ENCODE measurements around the gene FAM131B.

FAM131B gene

DNA sequence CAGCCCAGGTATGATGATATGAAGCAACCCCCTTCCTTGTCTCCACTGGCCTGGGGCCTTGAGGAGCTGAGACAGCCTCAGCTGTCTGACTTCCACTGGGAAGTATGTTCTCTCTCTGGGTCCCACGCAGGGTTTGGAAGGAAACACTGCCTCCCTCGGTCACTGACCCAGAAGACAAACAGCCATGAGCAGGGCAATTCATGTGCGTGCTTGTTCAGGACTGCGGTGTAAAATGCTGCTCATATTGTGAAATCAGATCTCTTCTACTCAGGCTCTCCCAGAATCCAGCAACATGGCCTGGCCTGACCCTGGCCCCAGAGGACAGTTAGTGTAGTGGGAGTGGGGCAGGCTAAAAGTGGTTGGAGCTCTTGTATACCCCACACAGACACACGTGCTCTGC, 43.9 kb downstream of the FAM131B start:
- no peak for TF ChIP-seq SNAI2 (CRISPR knock-in tag; IDR thresholded peaks at IDR 0.05)
- TF ChIP-seq ZNF565 (CRISPR knock-in tag; conservative IDR thresholded peaks at IDR 0.05; ENCODE audit: low read depth), result no peak
- TF ChIP-seq RARB (CRISPR knock-in tag; IDR thresholded peaks at IDR 0.05), result no peak
- no peak for TF ChIP-seq GLIS3 (CRISPR knock-in tag; IDR thresholded peaks at IDR 0.05)
- no peak for TF ChIP-seq BACH2 (CRISPR knock-in tag; IDR thresholded peaks at IDR 0.05; ENCODE audit: borderline replicate concordance)
- TF ChIP-seq CSDC2 (CRISPR knock-in tag; IDR thresholded peaks at IDR 0.05), result no peak
- no peak for TF ChIP-seq PPARA (CRISPR knock-in tag; IDR thresholded peaks at IDR 0.05; ENCODE audit: borderline replicate concordance)
- TF ChIP-seq ESRRG (CRISPR knock-in tag; IDR thresholded peaks at IDR 0.05), result no peak
- TF ChIP-seq, protein P1, sequence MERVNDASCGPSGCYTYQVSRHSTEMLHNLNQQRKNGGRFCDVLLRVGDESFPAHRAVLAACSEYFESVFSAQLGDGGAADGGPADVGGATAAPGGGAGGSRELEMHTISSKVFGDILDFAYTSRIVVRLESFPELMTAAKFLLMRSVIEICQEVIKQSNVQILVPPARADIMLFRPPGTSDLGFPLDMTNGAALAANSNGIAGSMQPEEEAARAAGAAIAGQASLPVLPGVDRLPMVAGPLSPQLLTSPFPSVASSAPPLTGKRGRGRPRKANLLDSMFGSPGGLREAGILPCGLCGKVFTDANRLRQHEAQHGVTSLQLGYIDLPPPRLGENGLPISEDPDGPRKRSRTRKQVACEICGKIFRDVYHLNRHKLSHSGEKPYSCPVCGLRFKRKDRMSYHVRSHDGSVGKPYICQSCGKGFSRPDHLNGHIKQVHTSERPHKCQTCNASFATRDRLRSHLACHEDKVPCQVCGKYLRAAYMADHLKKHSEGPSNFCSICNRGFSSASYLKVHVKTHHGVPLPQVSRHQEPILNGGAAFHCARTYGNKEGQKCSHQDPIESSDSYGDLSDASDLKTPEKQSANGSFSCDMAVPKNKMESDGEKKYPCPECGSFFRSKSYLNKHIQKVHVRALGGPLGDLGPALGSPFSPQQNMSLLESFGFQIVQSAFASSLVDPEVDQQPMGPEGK (CRISPR knock-in tag; IDR thresholded peaks at IDR 0.05; ENCODE audit: borderline replicate concordance), result no peak
- no peak for TF ChIP-seq ISL1 (CRISPR knock-in tag; IDR thresholded peaks at IDR 0.05)
- TF ChIP-seq, protein P2, sequence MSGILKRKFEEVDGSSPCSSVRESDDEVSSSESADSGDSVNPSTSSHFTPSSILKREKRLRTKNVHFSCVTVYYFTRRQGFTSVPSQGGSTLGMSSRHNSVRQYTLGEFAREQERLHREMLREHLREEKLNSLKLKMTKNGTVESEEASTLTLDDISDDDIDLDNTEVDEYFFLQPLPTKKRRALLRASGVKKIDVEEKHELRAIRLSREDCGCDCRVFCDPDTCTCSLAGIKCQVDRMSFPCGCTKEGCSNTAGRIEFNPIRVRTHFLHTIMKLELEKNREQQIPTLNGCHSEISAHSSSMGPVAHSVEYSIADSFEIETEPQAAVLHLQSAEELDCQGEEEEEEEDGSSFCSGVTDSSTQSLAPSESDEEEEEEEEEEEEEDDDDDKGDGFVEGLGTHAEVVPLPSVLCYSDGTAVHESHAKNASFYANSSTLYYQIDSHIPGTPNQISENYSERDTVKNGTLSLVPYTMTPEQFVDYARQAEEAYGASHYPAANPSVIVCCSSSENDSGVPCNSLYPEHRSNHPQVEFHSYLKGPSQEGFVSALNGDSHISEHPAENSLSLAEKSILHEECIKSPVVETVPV (CRISPR knock-in tag; IDR thresholded peaks at IDR 0.05), result no peak
- no peak for TF ChIP-seq ZC3H10 (CRISPR knock-in tag; IDR thresholded peaks at IDR 0.05)
- no peak for ATAC-seq

DNA sequence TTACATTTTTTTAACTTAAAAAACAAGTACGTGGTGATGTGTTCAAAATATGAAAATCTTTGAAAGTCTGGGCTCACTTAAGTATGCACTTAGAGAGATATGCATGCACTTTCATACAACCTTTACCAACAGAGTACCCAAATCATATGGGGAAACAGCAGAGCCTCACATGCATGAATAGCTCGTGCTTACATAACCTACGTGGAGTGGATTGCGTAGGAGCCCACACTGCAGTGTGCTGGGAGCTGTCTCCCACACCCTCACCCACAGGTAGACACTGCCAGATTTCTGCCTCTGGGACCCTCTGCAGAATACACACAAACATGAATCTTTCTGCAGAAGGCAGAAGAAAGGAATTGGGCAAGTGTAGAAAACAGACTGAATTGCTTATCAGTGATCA, 46.0 kb downstream of the FAM131B start:
- no peak for ATAC-seq
- TF ChIP-seq ARNTL (CRISPR knock-in tag; IDR thresholded peaks at IDR 0.05; ENCODE audit: borderline replicate concordance, low read depth), result no peak
- TF ChIP-seq CSDC2 (CRISPR knock-in tag; IDR thresholded peaks at IDR 0.05), result no peak
- TF ChIP-seq, protein P2 (CRISPR knock-in tag; IDR thresholded peaks at IDR 0.05), result no peak
- no peak for TF ChIP-seq ESRRG (CRISPR knock-in tag; IDR thresholded peaks at IDR 0.05)
- TF ChIP-seq OSR1 (CRISPR knock-in tag; IDR thresholded peaks at IDR 0.05), result no peak
- TF ChIP-seq ZC3H10 (CRISPR knock-in tag; IDR thresholded peaks at IDR 0.05), result no peak
- TF ChIP-seq SNAI2 (CRISPR knock-in tag; IDR thresholded peaks at IDR 0.05), result no peak
- TF ChIP-seq, protein P1 (CRISPR knock-in tag; IDR thresholded peaks at IDR 0.05; ENCODE audit: borderline replicate concordance), result no peak
- TF ChIP-seq ISL1 (CRISPR knock-in tag; IDR thresholded peaks at IDR 0.05), result no peak

DNA sequence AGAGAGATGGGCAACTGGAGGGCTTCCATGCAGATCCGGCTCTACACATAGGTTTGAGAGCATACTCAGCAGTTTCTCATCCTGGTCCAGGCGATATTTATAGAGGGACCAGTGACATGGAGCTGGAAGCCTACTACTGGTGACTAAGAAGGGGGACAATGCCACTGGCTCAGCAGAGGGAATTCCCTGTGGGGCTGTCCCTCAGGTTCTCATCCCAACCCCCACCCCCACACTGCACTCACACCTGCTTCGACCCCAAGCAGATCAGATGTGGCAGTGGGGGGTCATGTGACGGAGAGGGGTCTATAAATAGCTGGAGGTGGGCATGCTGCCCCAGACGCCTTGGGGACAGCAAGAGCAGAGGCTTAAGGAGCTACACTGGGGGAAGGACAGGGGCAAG, 46.7 kb downstream of the FAM131B start, which contains the start of gene CLCN1:
Gene CLCN1 (plus strand): TSS at position 336 of the 400 bp plus-strand sequence. CDS start 102 bp downstream, outside the sequence.
- no peak for TF ChIP-seq RARB (CRISPR knock-in tag; IDR thresholded peaks at IDR 0.05)
- TF ChIP-seq, protein P1 (CRISPR knock-in tag; IDR thresholded peaks at IDR 0.05; ENCODE audit: borderline replicate concordance), result no peak
- TF ChIP-seq PPARA (CRISPR knock-in tag; IDR thresholded peaks at IDR 0.05; ENCODE audit: borderline replicate concordance), result no peak
- no peak for TF ChIP-seq TOX (CRISPR knock-in tag; IDR thresholded peaks at IDR 0.05; ENCODE audit: borderline replicate concordance)
- no peak for TF ChIP-seq ESRRG (CRISPR knock-in tag; IDR thresholded peaks at IDR 0.05)
- TF ChIP-seq ISL1 (CRISPR knock-in tag; IDR thresholded peaks at IDR 0.05), result no peak
- no peak for TF ChIP-seq ZNF70 (CRISPR knock-in tag; IDR thresholded peaks at IDR 0.05)
- no peak for TF ChIP-seq CSDC2 (CRISPR knock-in tag; IDR thresholded peaks at IDR 0.05)
- no peak for TF ChIP-seq OSR1 (CRISPR knock-in tag; IDR thresholded peaks at IDR 0.05)
- no peak for TF ChIP-seq ZC3H10 (CRISPR knock-in tag; IDR thresholded peaks at IDR 0.05)
- no peak for TF ChIP-seq GLIS3 (CRISPR knock-in tag; IDR thresholded peaks at IDR 0.05)
- TF ChIP-seq, protein P3, sequence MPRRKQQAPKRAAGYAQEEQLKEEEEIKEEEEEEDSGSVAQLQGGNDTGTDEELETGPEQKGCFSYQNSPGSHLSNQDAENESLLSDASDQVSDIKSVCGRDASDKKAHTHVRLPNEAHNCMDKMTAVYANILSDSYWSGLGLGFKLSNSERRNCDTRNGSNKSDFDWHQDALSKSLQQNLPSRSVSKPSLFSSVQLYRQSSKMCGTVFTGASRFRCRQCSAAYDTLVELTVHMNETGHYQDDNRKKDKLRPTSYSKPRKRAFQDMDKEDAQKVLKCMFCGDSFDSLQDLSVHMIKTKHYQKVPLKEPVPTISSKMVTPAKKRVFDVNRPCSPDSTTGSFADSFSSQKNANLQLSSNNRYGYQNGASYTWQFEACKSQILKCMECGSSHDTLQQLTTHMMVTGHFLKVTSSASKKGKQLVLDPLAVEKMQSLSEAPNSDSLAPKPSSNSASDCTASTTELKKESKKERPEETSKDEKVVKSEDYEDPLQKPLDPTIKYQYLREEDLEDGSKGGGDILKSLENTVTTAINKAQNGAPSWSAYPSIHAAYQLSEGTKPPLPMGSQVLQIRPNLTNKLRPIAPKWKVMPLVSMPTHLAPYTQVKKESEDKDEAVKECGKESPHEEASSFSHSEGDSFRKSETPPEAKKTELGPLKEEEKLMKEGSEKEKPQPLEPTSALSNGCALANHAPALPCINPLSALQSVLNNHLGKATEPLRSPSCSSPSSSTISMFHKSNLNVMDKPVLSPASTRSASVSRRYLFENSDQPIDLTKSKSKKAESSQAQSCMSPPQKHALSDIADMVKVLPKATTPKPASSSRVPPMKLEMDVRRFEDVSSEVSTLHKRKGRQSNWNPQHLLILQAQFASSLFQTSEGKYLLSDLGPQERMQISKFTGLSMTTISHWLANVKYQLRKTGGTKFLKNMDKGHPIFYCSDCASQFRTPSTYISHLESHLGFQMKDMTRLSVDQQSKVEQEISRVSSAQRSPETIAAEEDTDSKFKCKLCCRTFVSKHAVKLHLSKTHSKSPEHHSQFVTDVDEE (CRISPR knock-in tag; IDR thresholded peaks at IDR 0.05), result no peak
- no peak for TF ChIP-seq BACH2 (CRISPR knock-in tag; IDR thresholded peaks at IDR 0.05; ENCODE audit: borderline replicate concordance)
- TF ChIP-seq, protein P4, sequence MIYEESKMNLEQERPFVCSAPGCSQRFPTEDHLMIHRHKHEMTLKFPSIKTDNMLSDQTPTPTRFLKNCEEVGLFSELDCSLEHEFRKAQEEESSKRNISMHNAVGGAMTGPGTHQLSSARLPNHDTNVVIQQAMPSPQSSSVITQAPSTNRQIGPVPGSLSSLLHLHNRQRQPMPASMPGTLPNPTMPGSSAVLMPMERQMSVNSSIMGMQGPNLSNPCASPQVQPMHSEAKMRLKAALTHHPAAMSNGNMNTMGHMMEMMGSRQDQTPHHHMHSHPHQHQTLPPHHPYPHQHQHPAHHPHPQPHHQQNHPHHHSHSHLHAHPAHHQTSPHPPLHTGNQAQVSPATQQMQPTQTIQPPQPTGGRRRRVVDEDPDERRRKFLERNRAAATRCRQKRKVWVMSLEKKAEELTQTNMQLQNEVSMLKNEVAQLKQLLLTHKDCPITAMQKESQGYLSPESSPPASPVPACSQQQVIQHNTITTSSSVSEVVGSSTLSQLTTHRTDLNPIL (CRISPR knock-in tag; IDR thresholded peaks at IDR 0.05; ENCODE audit: low read depth), result no peak
- TF ChIP-seq, protein P5, sequence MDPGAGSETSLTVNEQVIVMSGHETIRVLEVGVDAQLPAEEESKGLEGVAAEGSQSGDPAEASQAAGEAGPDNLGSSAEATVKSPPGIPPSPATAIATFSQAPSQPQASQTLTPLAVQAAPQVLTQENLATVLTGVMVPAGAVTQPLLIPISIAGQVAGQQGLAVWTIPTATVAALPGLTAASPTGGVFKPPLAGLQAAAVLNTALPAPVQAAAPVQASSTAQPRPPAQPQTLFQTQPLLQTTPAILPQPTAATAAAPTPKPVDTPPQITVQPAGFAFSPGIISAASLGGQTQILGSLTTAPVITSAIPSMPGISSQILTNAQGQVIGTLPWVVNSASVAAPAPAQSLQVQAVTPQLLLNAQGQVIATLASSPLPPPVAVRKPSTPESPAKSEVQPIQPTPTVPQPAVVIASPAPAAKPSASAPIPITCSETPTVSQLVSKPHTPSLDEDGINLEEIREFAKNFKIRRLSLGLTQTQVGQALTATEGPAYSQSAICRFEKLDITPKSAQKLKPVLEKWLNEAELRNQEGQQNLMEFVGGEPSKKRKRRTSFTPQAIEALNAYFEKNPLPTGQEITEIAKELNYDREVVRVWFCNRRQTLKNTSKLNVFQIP (CRISPR knock-in tag; IDR thresholded peaks at IDR 0.05; ENCODE audit: borderline replicate concordance, low read depth), result no peak
- no peak for TF ChIP-seq SNAI2 (CRISPR knock-in tag; IDR thresholded peaks at IDR 0.05)
- TF ChIP-seq, protein P2 (CRISPR knock-in tag; IDR thresholded peaks at IDR 0.05), result no peak
- ATAC-seq, result no peak

All from SK-N-SH treated with all-trans-retinoic acid at 6 μM for 48 hours (cell line).